Chondrocyte (in vitro differentiated cells): ENCODE results near the gene BCAS2. TPM values are rescaled to one million over a fixed set of nuclear protein-coding genes. Genes with fewer than 3 reads are reported as not detected.

Source experiments
- DNase-seq: peaks from one replicate; pipeline ENCODE4 v3.0.0; 2021; ENCODE audit warnings: mixed read lengths, low spot score
- H3K27ac Mint-ChIP-seq: one replicate; pipeline ENCODE4 v1.8.0; 2021; ENCODE audit warnings: mild to moderate bottlenecking, moderate library complexity, mixed read lengths; ENCODE audit not compliant: unreplicated experiment
- H3K27me3 Mint-ChIP-seq: 2 replicates; pipeline ENCODE4 v1.8.0; 2021; ENCODE audit warnings: low read depth, mixed read lengths
- H3K36me3 Mint-ChIP-seq: 2 replicates; pipeline ENCODE4 v1.8.0; 2021; ENCODE audit warnings: low read depth, mixed read lengths
- H3K4me1 Mint-ChIP-seq: 2 replicates; pipeline ENCODE4 v1.8.0; 2021; ENCODE audit warnings: low read depth, mild to moderate bottlenecking, mixed read lengths
- H3K4me3 Mint-ChIP-seq: one replicate; pipeline ENCODE4 v1.8.0; 2021; ENCODE audit warnings: mild to moderate bottlenecking, moderate library complexity, mixed read lengths; ENCODE audit not compliant: unreplicated experiment
- H3K9me3 Mint-ChIP-seq: 2 replicates; pipeline ENCODE4 v1.8.0; 2021; ENCODE audit warnings: low read depth, mixed read lengths
- CTCF ChIP-seq: fragments of 200-600 bp; sonication (generic); IDR thresholded peaks from 2 replicates; pipeline ENCODE4 v1.5.0; 2021; ENCODE audit warnings: antibody characterized with exemption, mild to moderate bottlenecking, moderate library complexity
- total RNA-seq: library from RNA; stranded (reverse); gene quantifications from 3 replicates; pipeline ENCODE4 v1.2.1, GENCODE V29; 2021

The BCAS2 gene
- total RNA-seq, 1 donor from 2014 or later = 36.0 TPM

- Mint-ChIP-seq H3K4me3 (no peak overlapping the region), H3K9me3 (no peaks in the 10 kb centered on the region), H3K27ac (no peak overlapping the region)
Measured at GRCh38 chr1:114550336-114550735, 31.1 kb downstream of the BCAS2 start.

GRCh38 chr1:114549137-114549536 lies 32.3 kb downstream of the BCAS2 start:
- no peak for DNase-seq
- Mint-ChIP-seq H3K4me1 (no peaks in the 10 kb centered on the region), H3K36me3 (no peaks in the 10 kb centered on the region), H3K4me3 (no peak overlapping the region), H3K9me3 (no peaks in the 10 kb centered on the region), H3K27ac (no peak overlapping the region), H3K27me3 (peaks cover 2% of the 10 kb centered on the region)
- no peak for TF ChIP-seq CTCF

More at GRCh38 chr1:114550336-114550735, 31.1 kb downstream of the BCAS2 start:
- H3K27me3 Mint-ChIP-seq = peaks cover 2% of the 10 kb centered on the region
- H3K4me1 Mint-ChIP-seq = no peaks in the 10 kb centered on the region
- DNase-seq = no peak
- H3K36me3 Mint-ChIP-seq = no peaks in the 10 kb centered on the region
- no peak for TF ChIP-seq CTCF

GRCh38 chr1:114547076-114547475 lies 34.3 kb downstream of the BCAS2 start:
- no peak overlapping the region for H3K4me3 Mint-ChIP-seq

GRCh38 chr1:114545796-114546195 lies 35.6 kb downstream of the BCAS2 start:
- H3K4me1 Mint-ChIP-seq = no peaks in the 10 kb centered on the region
- H3K27ac Mint-ChIP-seq = no peak overlapping the region
- H3K9me3 Mint-ChIP-seq = no peaks in the 10 kb centered on the region
- DNase-seq = no peak
- H3K4me3 Mint-ChIP-seq = no peak overlapping the region
- H3K36me3 Mint-ChIP-seq = no peaks in the 10 kb centered on the region
- peaks cover 2% of the 10 kb centered on the region for H3K27me3 Mint-ChIP-seq
- TF ChIP-seq CTCF = no peak

More at GRCh38 chr1:114547076-114547475, 34.3 kb downstream of the BCAS2 start:
- no peaks in the 10 kb centered on the region for H3K36me3 Mint-ChIP-seq
- H3K27me3 Mint-ChIP-seq = peaks cover 2% of the 10 kb centered on the region
- H3K27ac Mint-ChIP-seq = no peak overlapping the region
- TF ChIP-seq CTCF = no peak
- DNase-seq = no peak
- H3K9me3 Mint-ChIP-seq = no peaks in the 10 kb centered on the region
- no peaks in the 10 kb centered on the region for H3K4me1 Mint-ChIP-seq

DNA sequence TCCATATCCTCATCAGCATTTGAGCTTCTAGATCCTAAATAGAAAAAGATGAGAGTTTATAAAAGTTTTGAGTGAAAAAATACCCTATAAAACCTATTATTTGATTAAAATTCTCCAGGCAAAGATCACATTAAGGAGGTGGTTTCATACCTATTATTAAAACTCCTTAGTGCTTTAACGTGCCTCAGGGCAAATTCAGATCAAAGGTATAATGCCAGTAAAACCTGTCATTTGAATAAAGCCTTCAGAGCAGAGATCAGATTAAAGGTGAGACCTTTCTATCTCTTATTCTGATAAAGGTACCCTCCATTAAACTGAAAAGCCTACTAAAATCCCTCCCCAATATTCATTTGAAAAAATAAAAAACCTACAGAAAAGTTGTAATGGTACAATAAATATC lies 36.1 kb downstream of the BCAS2 start:
- no peak overlapping the region for H3K4me3 Mint-ChIP-seq
- TF ChIP-seq CTCF = no peak
- H3K9me3 Mint-ChIP-seq = no peaks in the 10 kb centered on the region
- DNase-seq = no peak
- H3K27ac Mint-ChIP-seq = no peak overlapping the region
- peaks cover 6% of the 10 kb centered on the region for H3K27me3 Mint-ChIP-seq
- no peaks in the 10 kb centered on the region for H3K36me3 Mint-ChIP-seq
- H3K4me1 Mint-ChIP-seq = no peaks in the 10 kb centered on the region
